A549 (cell line): ENCODE results near the gene CMTM1. TPM values are rescaled to one million over a fixed set of nuclear protein-coding genes. Genes with fewer than 3 reads are reported as not detected.

Source experiments
- ATAC-seq, 2 experiments: fragments of 200-7000 bp in 1 of 2; fragments of >200 bp in 1 of 2; cut with Nextera tagmentation in 1 of 2; cut with Tn5 transposase in 1 of 2; 3 replicates each; pipeline versions ENCODE4 v1.8.0 to v1.9.1; 2018 to 2020; ENCODE audit warnings: mild to moderate bottlenecking in 1 of 2, moderate library complexity in 1 of 2
- CTCF ChIA-PET: fragments of 300-600 bp; sonication (Branson Sonifier 250); formaldehyde crosslinking; extraction: SDS; loops from one replicate; lab custom pipeline; 2021; ENCODE audit warnings: antibody characterized with exemption, inconsistent platforms; lab: Yijun Ruan, JAX
- POLR2A ChIA-PET: fragments of 350-600 bp; formaldehyde crosslinking; extraction: SDS; loops from one replicate; lab custom pipeline; 2021; ENCODE audit warnings: antibody characterized with exemption, inconsistent platforms; lab: Yijun Ruan, JAX
- DNase-seq, 2 experiments: peaks; one replicate each; pipeline versions ENCODE4 v3.0.0 to v3.0.0-alpha.2; 2011 to 2016; ENCODE audit warnings: low read depth in 1 of 2, low spot score in 1 of 2
- FAIRE-seq: peaks from 2 replicates; lab custom pipeline; 2011; peaks lifted over from hg19 to GRCh38; lab: Jason Lieb, UNC
- H3K27ac ChIP-seq, 2 experiments: fragments of >200 bp; sonication (Bioruptor Twin); formaldehyde crosslinking; 3 replicates each; pipeline ENCODE4 v1.5.1; 2016 to 2017
- H3K4me1 ChIP-seq: fragments of >200 bp; sonication (Bioruptor Twin); formaldehyde crosslinking; 3 replicates; pipeline ENCODE4 v1.6.1; 2016
- H3K4me2 ChIP-seq: fragments of >200 bp; sonication (Bioruptor Twin); formaldehyde crosslinking; 3 replicates; pipeline ENCODE4 v1.6.1; 2016
- H3K4me3 ChIP-seq: fragments of >200 bp; sonication (Bioruptor Twin); formaldehyde crosslinking; 3 replicates; pipeline ENCODE4 v1.5.1; 2016
- H3K9me3 ChIP-seq: fragments of >200 bp; sonication (Bioruptor Twin); formaldehyde crosslinking; 3 replicates; pipeline ENCODE4 v1.6.1; 2016
- BHLHE40 ChIP-seq: IDR thresholded peaks from 2 replicates; pipeline ENCODE4 v1.6.1; 2012; ENCODE audit warnings: low read depth, low read length, inconsistent platforms
- CHD2 ChIP-seq: fragments of 150-350 bp; IDR thresholded peaks from 2 replicates; pipeline ENCODE4 v1.6.1; 2014; ENCODE audit warnings: low read length; ENCODE audit not compliant: partially characterized antibody
- FOXS1 ChIP-seq: fragments of 250-450 bp; sonication (Bioruptor Pico); IDR thresholded peaks from 2 replicates; pipeline ENCODE4 v1.5.0; 2020; ENCODE audit warnings: mild to moderate bottlenecking, moderate library complexity
- HES2 ChIP-seq: fragments of >200 bp; sonication (Bioruptor Twin); formaldehyde crosslinking; IDR thresholded peaks from 2 replicates; pipeline ENCODE4 v1.6.1; 2016
- HEYL ChIP-seq: fragments of 250-450 bp; sonication (Bioruptor Pico); IDR thresholded peaks from 2 replicates; pipeline ENCODE4 v1.8.0; 2021; ENCODE audit warnings: mild to moderate bottlenecking, moderate library complexity
- HMGXB4 ChIP-seq: fragments of 250-450 bp; sonication (Bioruptor Pico); IDR thresholded peaks from 2 replicates; pipeline ENCODE4 v1.5.0; 2021; ENCODE audit warnings: mild to moderate bottlenecking, moderate library complexity, borderline replicate concordance
- HOXA7 ChIP-seq: fragments of 250-450 bp; sonication (Bioruptor Pico); IDR thresholded peaks from 2 replicates; pipeline ENCODE4 v1.5.0; 2020; ENCODE audit warnings: mild to moderate bottlenecking, moderate library complexity
- KDM5A ChIP-seq: fragments of 200-600 bp; sonication (generic); IDR thresholded peaks from 2 replicates; pipeline ENCODE4 v1.6.1; 2016; ENCODE audit warnings: antibody characterized with exemption, mild to moderate bottlenecking
- MAFK ChIP-seq: fragments of 450-650 bp; IDR thresholded peaks from 2 replicates; pipeline ENCODE4 v1.6.1; 2014; ENCODE audit not compliant: partially characterized antibody
- MAZ ChIP-seq: fragments of 150-350 bp; IDR thresholded peaks from 2 replicates; pipeline ENCODE4 v1.6.1; 2014; ENCODE audit warnings: antibody characterized with exemption, low read depth, low read length, borderline replicate concordance
- NR3C1 ChIP-seq: fragments of >200 bp; sonication (Bioruptor Twin); formaldehyde crosslinking; IDR thresholded peaks from 3 replicates; pipeline ENCODE4 v1.6.1; 2017
- RCOR1 ChIP-seq: fragments of 150-350 bp; IDR thresholded peaks from 2 replicates; pipeline ENCODE4 v1.6.1; 2014; ENCODE audit warnings: antibody characterized with exemption, low read length, low read depth
- RNF2 ChIP-seq: fragments of 200-600 bp; sonication (generic); IDR thresholded peaks from 2 replicates; pipeline ENCODE4 v1.6.1; 2016; ENCODE audit warnings: low read depth, mild to moderate bottlenecking, antibody characterized with exemption, moderate library complexity, borderline replicate concordance
- SMC3 ChIP-seq: fragments of >200 bp; sonication (Bioruptor Twin); formaldehyde crosslinking; IDR thresholded peaks from 3 replicates; pipeline ENCODE4 v1.6.1; 2018; ENCODE audit warnings: inconsistent platforms
- TFCP2L1 ChIP-seq: fragments of 250-450 bp; sonication (Bioruptor Pico); IDR thresholded peaks from 2 replicates; pipeline ENCODE4 v1.5.0; 2021; ENCODE audit warnings: mild to moderate bottlenecking
- TP53 ChIP-seq: fragments of 250-450 bp; sonication (Bioruptor Pico); IDR thresholded peaks from 2 replicates; pipeline ENCODE4 v1.5.0; 2021; ENCODE audit warnings: mild to moderate bottlenecking, moderate library complexity
- ZSCAN20 ChIP-seq: fragments of 250-450 bp; sonication (Bioruptor Pico); IDR thresholded peaks from 2 replicates; pipeline ENCODE4 v1.8.0; 2022; ENCODE audit warnings: mild to moderate bottlenecking, moderate library complexity
- WGBS: methylation state at CpG from one replicate; pipeline ENCODE4 v1.1.6; 2017; ENCODE audit errors: missing lambda C conversion rate; 5-methylcytosine and 5-hydroxymethylcytosine counted together
- polyA plus RNA-seq, 4 experiments: library from polyadenylated mRNA; depleted of rRNA in 3 of 4; stranded (reverse); fragments of >200 nt; fragmentation: RNase III in 1 of 4; extraction: RNeasy Plus Mini Kit Qiagen cat#74134 plus additional on column Dnase treatment in 1 of 4; gene quantifications; 2 replicates in 3 of 4; 3 replicates in 1 of 4; pipeline ENCODE4 v1.2.3, GENCODE V29; 2011 to 2017
- TF ChIP-seq, protein P1 (sequence below): IDR thresholded peaks from 2 replicates; pipeline ENCODE4 v1.6.1; 2012; ENCODE audit warnings: low read depth, borderline replicate concordance

CMTM1 gene
- polyA plus RNA-seq, 2 of the 4 experiments (the other 2 are of a cell fraction) = 1.3 to 1.9 TPM

GRCh38 chr16:66537236-66537635, 29.0 kb upstream of the CMTM1 start (continued):
- TF ChIP-seq CHD2 = no peak
- no peak for TF ChIP-seq HEYL (CRISPR knock-in tag)
- TF ChIP-seq HOXA7 = no peak
- no peak for TF ChIP-seq RNF2
- no peak for TF ChIP-seq KDM5A
- TF ChIP-seq HMGXB4 (CRISPR knock-in tag) = no peak
- no peak for TF ChIP-seq SMC3
- no peak for TF ChIP-seq TFCP2L1

DNA sequence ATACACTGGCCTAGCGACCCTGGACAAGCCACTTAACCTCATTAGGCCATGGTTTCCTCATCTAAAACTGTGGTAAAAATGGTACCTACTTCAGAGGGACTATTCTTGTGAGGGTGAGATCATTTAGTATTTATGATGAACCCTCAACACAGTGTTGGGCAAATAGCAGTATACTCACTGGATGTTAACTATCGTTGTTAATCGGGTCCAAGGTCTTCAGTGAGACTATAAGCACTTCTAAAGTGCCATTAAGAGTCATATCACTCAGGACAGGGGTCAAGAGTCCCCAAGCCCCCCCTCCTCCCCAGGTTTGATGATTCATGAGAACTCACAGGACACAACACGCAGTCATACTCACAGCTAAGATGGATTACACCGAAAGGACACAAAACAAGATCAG, 27.3 kb upstream of the CMTM1 start:
- Histone ChIP-seq H3K4me2 (no peak overlapping the region), H3K9me3 (no peaks in the 10 kb centered on the region), H3K4me1 (no peaks in the 10 kb centered on the region), H3K27ac (no peak overlapping the region), H3K4me3 (no peak overlapping the region)
- POLR2A ChIA-PET = no interaction called here
- DNase-seq = no peak
- no peak for ATAC-seq
- no peak for TF ChIP-seq RCOR1
- TF ChIP-seq, protein P1, sequence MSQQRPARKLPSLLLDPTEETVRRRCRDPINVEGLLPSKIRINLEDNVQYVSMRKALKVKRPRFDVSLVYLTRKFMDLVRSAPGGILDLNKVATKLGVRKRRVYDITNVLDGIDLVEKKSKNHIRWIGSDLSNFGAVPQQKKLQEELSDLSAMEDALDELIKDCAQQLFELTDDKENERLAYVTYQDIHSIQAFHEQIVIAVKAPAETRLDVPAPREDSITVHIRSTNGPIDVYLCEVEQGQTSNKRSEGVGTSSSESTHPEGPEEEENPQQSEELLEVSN = no peak
- no peak for TF ChIP-seq ZSCAN20 (CRISPR knock-in tag)
- no peak for TF ChIP-seq FOXS1 (CRISPR knock-in tag)
- TF ChIP-seq MAZ = no peak
- TF ChIP-seq BHLHE40 = no peak
- TF ChIP-seq HOXA7 = no peak
- no peak for TF ChIP-seq MAFK
- TF ChIP-seq HES2 = no peak
- TF ChIP-seq KDM5A = no peak
- TF ChIP-seq TP53 (CRISPR knock-in tag) = no peak
- WGBS = 96% methylated on average over 5 of the region's 5 CpGs
- CTCF ChIA-PET = no interaction called here
- FAIRE-seq = no peak

DNA sequence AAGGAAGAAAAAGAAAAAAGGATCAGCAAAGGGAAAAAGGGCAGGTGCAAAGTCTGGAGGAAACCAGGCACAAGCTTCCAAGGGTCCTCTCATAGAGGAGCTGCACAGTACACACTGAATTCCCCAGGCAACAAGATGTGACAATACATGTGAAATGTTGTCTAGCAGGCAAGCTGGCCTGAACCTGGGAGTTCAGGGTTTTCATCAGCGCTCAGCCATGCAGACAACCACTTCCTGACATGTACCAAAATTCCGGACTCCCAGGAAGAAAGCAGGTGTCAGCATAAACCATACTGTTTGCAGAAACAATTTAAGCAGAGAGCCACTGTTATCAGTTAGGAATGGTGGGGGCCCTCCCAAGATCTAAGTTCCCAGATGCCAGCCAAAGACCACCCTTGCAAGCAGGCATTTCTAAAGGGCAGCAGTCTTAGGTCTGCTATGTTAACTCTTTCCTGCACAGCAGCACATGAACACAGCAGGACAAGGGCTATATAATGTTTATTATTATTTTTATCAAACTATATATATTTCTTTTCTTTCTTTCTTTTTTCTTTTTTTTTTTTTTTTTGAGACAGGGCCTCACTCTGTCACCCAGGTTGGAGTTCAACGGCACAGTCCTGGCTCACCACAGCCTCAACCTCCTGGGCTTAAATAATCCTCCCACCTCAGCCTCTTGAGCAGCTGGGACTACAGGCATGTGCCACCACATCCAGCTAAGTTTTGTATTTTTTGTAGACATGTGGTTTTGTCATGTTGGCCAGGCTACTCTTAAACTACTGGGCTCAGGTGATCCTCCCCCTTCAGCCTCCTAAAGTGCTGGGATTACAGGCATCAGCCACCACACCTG, 26.4 kb upstream of the CMTM1 start:
- Histone ChIP-seq H3K9me3 (no peaks in the 10 kb centered on the region), H3K4me2 (no peak overlapping the region), H3K4me3 (no peak overlapping the region), H3K27ac (no peak overlapping the region), H3K4me1 (no peaks in the 10 kb centered on the region)
- TF ChIP-seq NR3C1 = no peak
- TF ChIP-seq MAFK = peak; percentile 27
- WGBS = 96% methylated on average over 3 of the region's 3 CpGs
- DNase-seq = no peak
- POLR2A ChIA-PET = interaction anchor here (0.6 kb wide), 1 partner anchor 25 kb away, joined by 5 read pairs; no protein-coding TSS in a partner anchor
- no peak for FAIRE-seq
- CTCF ChIA-PET = interaction anchor here (0.6 to 0.9 kb wide), 3 partner anchors 40 to 182 kb away, joined by 3 read pairs; no protein-coding TSS in a partner anchor
- ATAC-seq = no peak
